Measurements from ENCODE around the gene CETP.

CETP gene

GRCh38 chr16:56944954-56945839, 16.6 kb upstream of the CETP start:
- H3K4me3 ChIP-seq (ENCODE audit: low read depth, low read length) = no peak overlapping the region
- no peak for TF ChIP-seq CTCF (IDR thresholded peaks at IDR 0.05; ENCODE audit: low read depth, low read length)

- TF ChIP-seq CTCF (IDR thresholded peaks at IDR 0.05; ENCODE audit: low read depth, low read length) = no peak
- H3K4me3 ChIP-seq (ENCODE audit: low read depth, low read length) = no peak overlapping the region
Observed at GRCh38 chr16:56945847-56946527, 15.8 kb upstream of the CETP start.

- no peak overlapping the region for H3K4me3 ChIP-seq (ENCODE audit: low read depth, low read length)
- TF ChIP-seq CTCF (IDR thresholded peaks at IDR 0.05; ENCODE audit: low read depth, low read length) = no peak
Observed at GRCh38 chr16:56946767-56947603, 14.8 kb upstream of the CETP start.

- no peak overlapping the region for H3K4me3 ChIP-seq (ENCODE audit: low read depth, low read length)
- no peak for TF ChIP-seq CTCF (IDR thresholded peaks at IDR 0.05; ENCODE audit: low read depth, low read length)
Observed at GRCh38 chr16:56947604-56947995, 14.2 kb upstream of the CETP start.

- no peak for TF ChIP-seq CTCF (IDR thresholded peaks at IDR 0.05; ENCODE audit: low read depth, low read length)
- no peak overlapping the region for H3K4me3 ChIP-seq (ENCODE audit: low read depth, low read length)
Observed at GRCh38 chr16:56948234-56948633, 13.5 kb upstream of the CETP start.

GRCh38 chr16:56950051-56950450, 11.7 kb upstream of the CETP start:
- no peak overlapping the region for H3K4me3 ChIP-seq (ENCODE audit: low read depth, low read length)
- TF ChIP-seq CTCF (IDR thresholded peaks at IDR 0.05; ENCODE audit: low read depth, low read length) = no peak
